Body of pancreas (tissue), 4 donors: ENCODE results near the gene FBLN5.

Experiments
- CTCF ChIP-seq, 7 experiments: fragments of 450-650 bp in 4 of 7; fragments of 200-600 bp in 3 of 7; sonication (generic) in 3 of 7; IDR thresholded peaks; one replicate each; pipeline ENCODE4 v1.5.1; 2016 to 2019; ENCODE audit warnings: antibody characterized with exemption in 7 of 7
- POLR2A ChIP-seq, 3 donors: fragments of 450-650 bp; IDR thresholded peaks; one replicate each; pipeline ENCODE4 v1.6.1; 2016; ENCODE audit warnings: antibody characterized with exemption in 3 of 3, mild to moderate bottlenecking in 2 of 3

GRCh38 chr14:91942946-91943345, 4.5 kb downstream of the FBLN5 start:
- no peak for TF ChIP-seq CTCF (IDR thresholded peaks at IDR 0.05)
- no peak for TF ChIP-seq POLR2A (IDR thresholded peaks at IDR 0.05)
